Activated T-cell treated with anti-CD3 and anti-CD28 coated beads, Interleukin-2, amount 50 U/mL, for 72 hours (primary cell): ENCODE measurements around the gene CYP19A1. TPM values are rescaled to one million over a fixed set of nuclear protein-coding genes. Genes with fewer than 3 reads are reported as not detected.

Source experiments
- ATAC-seq, 2 donors: fragments of 150-1000 bp; cut with Tn5 transposase; replicated peaks in 1 of 2; 2 replicates each; pipeline ENCODE4 v1.10.0; 2021; ENCODE audit warnings: moderate library complexity in 2 of 2, mild to moderate bottlenecking in 1 of 2
- DNase-seq, 2 donors: peaks; one replicate each; pipeline ENCODE4 v3.0.0; 2021 to 2022; ENCODE audit warnings: mixed read lengths in 1 of 2
- H3K27ac Mint-ChIP-seq: one replicate; pipeline ENCODE4 v1.8.0; 2022; ENCODE audit warnings: mild to moderate bottlenecking, moderate library complexity, mixed read lengths
- H3K27me3 Mint-ChIP-seq: one replicate; pipeline ENCODE4 v1.8.0; 2022; ENCODE audit warnings: low read depth, mixed read lengths
- H3K36me3 Mint-ChIP-seq, 2 donors: one replicate each; pipeline ENCODE4 v1.8.0; 2022; ENCODE audit warnings: mixed read lengths in 2 of 2, mild to moderate bottlenecking in 1 of 2; ENCODE audit not compliant: insufficient read depth in 2 of 2
- H3K4me1 Mint-ChIP-seq: one replicate; pipeline ENCODE4 v1.8.0; 2022; ENCODE audit warnings: low read depth, mixed read lengths
- H3K4me3 Mint-ChIP-seq, 2 donors: one replicate each; pipeline ENCODE4 v1.8.0; 2022; ENCODE audit warnings: mild to moderate bottlenecking in 2 of 2, mixed read lengths in 2 of 2, moderate library complexity in 2 of 2
- H3K9me3 Mint-ChIP-seq, 2 donors: one replicate each; pipeline ENCODE4 v1.8.0; 2022; ENCODE audit warnings: mixed read lengths in 2 of 2
- total RNA-seq, 2 donors: library from RNA; stranded (reverse); gene quantifications; one replicate each; pipeline ENCODE4 v1.2.3, GENCODE V29; 2022

Gene CYP19A1
- total RNA-seq, 2 donors from 2014 or later = not detected

DNA sequence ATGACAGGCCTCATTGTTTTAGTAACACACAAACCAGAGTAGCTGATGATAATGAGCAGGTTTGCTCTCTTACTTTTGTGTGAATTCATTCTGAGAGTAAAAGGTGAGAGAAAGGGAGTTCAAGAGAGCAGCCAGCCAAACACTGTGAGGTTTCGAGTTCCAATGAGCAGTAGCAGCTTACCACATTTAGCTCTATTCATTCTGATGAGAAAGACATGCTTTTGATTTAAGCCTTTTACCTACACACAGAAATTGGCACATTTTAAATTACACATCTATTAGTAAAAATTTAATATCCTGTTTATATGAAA is 31.0 kb upstream of the CYP19A1 start:
- Mint-ChIP-seq H3K4me3 (no peak overlapping the region), H3K9me3 (no peaks in the 10 kb centered on the region), H3K4me1 (no peaks in the 10 kb centered on the region), H3K27ac (peak overlapping the region; percentile 38), H3K27me3 (peaks cover 11% of the 10 kb centered on the region), H3K36me3 (no peaks in the 10 kb centered on the region)
- DNase-seq (no peak), ATAC-seq (no peak)

GRCh38 chr15:51368751-51369450 is 30.5 kb upstream of the CYP19A1 start:
- H3K27me3 Mint-ChIP-seq = peaks cover 11% of the 10 kb centered on the region
- no peak for DNase-seq
- ATAC-seq = no peak

GRCh38 chr15:51368307-51368706 is 29.9 kb upstream of the CYP19A1 start:
- no peak overlapping the region for H3K4me3 Mint-ChIP-seq
- no peaks in the 10 kb centered on the region for H3K4me1 Mint-ChIP-seq
- no peaks in the 10 kb centered on the region for H3K36me3 Mint-ChIP-seq
- no peak for DNase-seq
- peaks cover 11% of the 10 kb centered on the region for H3K27me3 Mint-ChIP-seq
- H3K9me3 Mint-ChIP-seq = no peaks in the 10 kb centered on the region
- H3K27ac Mint-ChIP-seq = no peak overlapping the region
- ATAC-seq = no peak

More at GRCh38 chr15:51368751-51369450, 30.5 kb upstream of the CYP19A1 start:
- no peak overlapping the region for H3K4me3 Mint-ChIP-seq
- no peaks in the 10 kb centered on the region for H3K9me3 Mint-ChIP-seq
- peak overlapping the region; percentile 38 for H3K27ac Mint-ChIP-seq
- H3K36me3 Mint-ChIP-seq = no peaks in the 10 kb centered on the region
- no peaks in the 10 kb centered on the region for H3K4me1 Mint-ChIP-seq

DNA sequence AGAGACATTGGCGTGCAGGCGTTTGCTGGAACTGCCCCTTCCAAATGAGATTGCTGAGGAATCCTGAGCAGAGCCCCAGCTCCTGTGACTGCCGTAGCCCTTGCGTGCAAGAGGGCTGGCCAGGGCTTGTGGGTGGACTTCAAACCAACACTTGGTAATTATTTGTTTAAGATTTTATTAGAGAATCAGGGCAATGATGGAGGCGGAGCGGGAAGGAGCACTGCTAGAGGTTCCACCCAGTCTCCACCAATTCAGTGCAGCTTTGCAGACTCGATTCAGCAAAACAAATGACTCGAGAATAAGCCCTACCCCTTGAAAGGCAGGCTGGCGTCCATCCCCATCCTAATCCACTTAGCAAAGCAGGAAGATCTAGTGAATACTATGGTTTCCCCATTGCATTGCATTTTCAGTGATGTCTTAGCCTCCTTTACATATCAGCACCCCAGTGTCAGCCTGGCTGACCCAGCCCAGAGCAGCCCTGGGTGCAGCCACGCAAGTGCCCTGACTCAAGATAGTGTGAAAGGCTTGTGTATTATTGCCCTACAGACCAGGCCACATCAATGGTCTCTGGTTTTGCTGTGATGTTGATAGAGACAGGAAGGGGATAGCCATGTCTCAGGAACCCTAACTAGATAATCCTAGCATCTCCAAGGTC is 29.1 kb upstream of the CYP19A1 start:
- H3K27ac Mint-ChIP-seq = no peak overlapping the region
- peaks cover 11% of the 10 kb centered on the region for H3K27me3 Mint-ChIP-seq
- H3K9me3 Mint-ChIP-seq = no peaks in the 10 kb centered on the region
- DNase-seq = no peak
- no peaks in the 10 kb centered on the region for H3K4me1 Mint-ChIP-seq
- no peaks in the 10 kb centered on the region for H3K36me3 Mint-ChIP-seq
- ATAC-seq = no peak
- H3K4me3 Mint-ChIP-seq = no peak overlapping the region

- no peak for DNase-seq
- peaks cover 11% of the 10 kb centered on the region for H3K27me3 Mint-ChIP-seq
Measured at GRCh38 chr15:51366920-51367319, 28.5 kb upstream of the CYP19A1 start.

DNA sequence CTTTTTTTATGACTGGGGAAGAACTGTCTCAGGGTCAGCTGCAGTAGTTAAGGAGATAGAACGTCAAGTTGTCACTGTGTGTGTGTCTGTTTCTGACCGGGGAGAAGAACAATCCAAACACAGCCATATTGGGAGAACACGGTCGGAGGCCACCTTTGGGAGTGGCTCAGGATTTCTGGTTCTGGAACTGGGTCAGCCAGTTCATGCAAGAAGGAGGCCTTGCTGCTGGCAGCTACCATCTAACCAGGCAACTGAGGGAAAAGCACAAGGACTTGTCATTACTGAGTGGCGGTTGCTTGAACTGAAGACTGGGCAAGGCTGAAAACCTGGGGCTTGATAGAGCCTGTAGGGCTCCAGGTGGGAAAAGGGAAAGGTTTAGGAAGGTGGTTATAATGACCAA is 27.7 kb upstream of the CYP19A1 start:
- H3K27ac Mint-ChIP-seq = no peak overlapping the region
- no peaks in the 10 kb centered on the region for H3K4me1 Mint-ChIP-seq
- H3K4me3 Mint-ChIP-seq = no peak overlapping the region
- ATAC-seq (no peak), DNase-seq (no peak)
- no peaks in the 10 kb centered on the region for H3K9me3 Mint-ChIP-seq
- H3K36me3 Mint-ChIP-seq = no peaks in the 10 kb centered on the region
- H3K27me3 Mint-ChIP-seq = peaks cover 11% of the 10 kb centered on the region

More at GRCh38 chr15:51366920-51367319, 28.5 kb upstream of the CYP19A1 start:
- no peak overlapping the region for H3K4me3 Mint-ChIP-seq
- no peak overlapping the region for H3K27ac Mint-ChIP-seq
- no peaks in the 10 kb centered on the region for H3K4me1 Mint-ChIP-seq
- no peaks in the 10 kb centered on the region for H3K9me3 Mint-ChIP-seq
- ATAC-seq = no peak
- no peaks in the 10 kb centered on the region for H3K36me3 Mint-ChIP-seq

GRCh38 chr15:51365417-51365816 is 27.0 kb upstream of the CYP19A1 start:
- ATAC-seq = no peak
- Mint-ChIP-seq H3K9me3 (no peaks in the 10 kb centered on the region), H3K27me3 (peaks cover 11% of the 10 kb centered on the region), H3K36me3 (no peaks in the 10 kb centered on the region), H3K27ac (no peak overlapping the region), H3K4me3 (no peak overlapping the region), H3K4me1 (no peaks in the 10 kb centered on the region)
- no peak for DNase-seq

DNA sequence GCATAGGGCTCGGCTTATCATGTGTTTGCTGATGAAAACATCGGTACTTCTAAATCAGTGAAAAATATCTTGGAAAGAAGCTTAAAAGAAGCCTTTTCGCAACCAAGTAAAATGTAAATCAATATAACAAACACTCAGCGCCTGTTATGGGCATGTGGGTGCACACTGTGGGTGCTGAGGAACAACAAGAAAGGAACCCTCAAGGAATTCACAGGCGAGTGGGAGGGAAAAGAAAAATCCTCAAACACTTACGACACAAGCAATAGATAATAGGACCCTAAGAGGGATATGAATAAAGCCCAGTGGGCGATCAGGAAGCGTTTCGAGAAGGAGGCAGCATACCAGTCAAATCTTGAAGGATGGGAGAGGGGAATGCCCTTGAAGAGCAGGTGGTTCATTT is 25.0 kb upstream of the CYP19A1 start:
- Mint-ChIP-seq H3K36me3 (no peaks in the 10 kb centered on the region), H3K27me3 (peaks cover 11% of the 10 kb centered on the region), H3K9me3 (no peaks in the 10 kb centered on the region), H3K27ac (no peak overlapping the region), H3K4me1 (no peaks in the 10 kb centered on the region), H3K4me3 (no peak overlapping the region)
- DNase-seq = no peak
- ATAC-seq = no peak

DNA sequence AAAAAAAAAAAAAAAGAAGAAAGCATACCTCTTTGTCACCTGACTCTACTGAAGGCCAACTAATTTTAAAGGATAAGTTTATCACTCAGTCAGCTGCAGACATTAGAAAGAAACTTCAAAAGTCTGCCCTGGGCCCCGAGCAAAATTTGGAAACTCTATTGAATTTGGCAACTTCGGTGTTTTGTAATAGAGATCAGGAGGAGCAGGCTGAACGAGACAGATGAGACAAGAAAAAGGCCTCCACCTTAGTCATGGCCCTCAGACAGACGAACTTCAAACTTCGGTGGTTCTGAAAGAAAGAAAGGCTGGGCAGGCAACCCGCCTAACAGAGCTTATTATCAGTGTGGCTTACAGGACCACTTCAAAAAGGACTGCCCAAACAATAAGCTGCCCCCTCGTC is 21.6 kb upstream of the CYP19A1 start:
- H3K27ac Mint-ChIP-seq = no peak overlapping the region
- ATAC-seq (no peak), DNase-seq (no peak)
- no peaks in the 10 kb centered on the region for H3K27me3 Mint-ChIP-seq
- H3K4me3 Mint-ChIP-seq = no peak overlapping the region
- H3K36me3 Mint-ChIP-seq = no peaks in the 10 kb centered on the region
- H3K9me3 Mint-ChIP-seq = no peaks in the 10 kb centered on the region
- no peaks in the 10 kb centered on the region for H3K4me1 Mint-ChIP-seq

DNA sequence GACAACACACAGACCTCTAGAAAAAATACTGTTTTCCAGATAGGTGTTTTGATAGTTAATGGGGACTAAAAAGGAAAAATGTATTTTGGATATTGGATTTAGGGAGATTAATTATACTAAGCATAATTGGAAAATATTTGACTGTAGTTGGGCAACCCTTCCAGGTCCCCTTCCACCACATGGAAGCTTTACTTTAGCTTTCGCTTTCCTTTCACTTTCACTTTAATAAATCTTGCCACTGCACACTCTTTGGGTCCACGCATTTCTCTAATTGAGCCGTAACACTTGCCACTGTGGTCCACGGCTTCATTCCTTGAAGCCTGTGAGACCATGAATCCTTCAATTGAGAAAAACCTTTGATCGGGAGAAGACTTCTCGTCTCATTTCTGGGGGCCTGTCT is 18.6 kb upstream of the CYP19A1 start:
- Mint-ChIP-seq H3K4me3 (no peak overlapping the region), H3K36me3 (no peaks in the 10 kb centered on the region), H3K9me3 (no peaks in the 10 kb centered on the region), H3K27ac (no peak overlapping the region), H3K4me1 (no peaks in the 10 kb centered on the region), H3K27me3 (peaks cover 20% of the 10 kb centered on the region)
- ATAC-seq (no peak), DNase-seq (no peak)

GRCh38 chr15:51356147-51356546 is 17.8 kb upstream of the CYP19A1 start:
- no peak for ATAC-seq

GRCh38 chr15:51355096-51355495 is 16.7 kb upstream of the CYP19A1 start:
- DNase-seq (no peak), ATAC-seq (no peak)
- Mint-ChIP-seq H3K27ac (no peak overlapping the region), H3K4me1 (no peaks in the 10 kb centered on the region), H3K4me3 (no peak overlapping the region), H3K27me3 (peaks cover 35% of the 10 kb centered on the region), H3K36me3 (no peaks in the 10 kb centered on the region), H3K9me3 (no peaks in the 10 kb centered on the region)

More at GRCh38 chr15:51356147-51356546, 17.8 kb upstream of the CYP19A1 start:
- Mint-ChIP-seq H3K4me1 (no peaks in the 10 kb centered on the region), H3K4me3 (no peak overlapping the region), H3K9me3 (no peaks in the 10 kb centered on the region), H3K27me3 (peaks cover 27% of the 10 kb centered on the region), H3K36me3 (no peaks in the 10 kb centered on the region), H3K27ac (no peak overlapping the region)
- no peak for DNase-seq

DNA sequence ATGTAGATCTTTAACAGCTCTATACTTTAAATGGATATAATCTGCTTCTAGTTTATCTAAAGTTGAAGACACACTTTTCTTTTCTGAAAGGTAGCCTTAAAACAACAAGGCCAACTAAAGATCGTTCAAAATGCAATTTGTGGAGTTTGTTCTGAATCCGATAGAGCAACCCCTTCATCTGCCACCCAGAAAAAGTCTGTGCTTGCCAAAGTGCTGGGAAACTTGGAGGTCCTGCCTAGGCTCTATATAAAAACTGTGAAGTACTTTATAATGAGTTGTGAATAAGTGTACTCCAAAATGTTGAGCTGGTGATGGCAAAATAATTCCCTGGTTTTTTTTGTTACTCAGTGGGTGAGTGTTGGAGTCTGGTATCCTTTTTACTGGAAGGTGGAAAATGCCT is 15.6 kb upstream of the CYP19A1 start:
- H3K27me3 Mint-ChIP-seq = peaks cover 35% of the 10 kb centered on the region
- DNase-seq (no peak), ATAC-seq (no peak)
- no peaks in the 10 kb centered on the region for H3K36me3 Mint-ChIP-seq
- H3K4me1 Mint-ChIP-seq = no peaks in the 10 kb centered on the region
- no peak overlapping the region for H3K4me3 Mint-ChIP-seq
- no peaks in the 10 kb centered on the region for H3K9me3 Mint-ChIP-seq
- no peak overlapping the region for H3K27ac Mint-ChIP-seq

- Mint-ChIP-seq H3K27ac (no peak overlapping the region), H3K4me3 (no peak overlapping the region), H3K27me3 (peaks cover 35% of the 10 kb centered on the region), H3K9me3 (no peaks in the 10 kb centered on the region), H3K36me3 (no peaks in the 10 kb centered on the region), H3K4me1 (no peaks in the 10 kb centered on the region)
- DNase-seq (no peak), ATAC-seq (no peak)
Measured at GRCh38 chr15:51350723-51351122, 12.3 kb upstream of the CYP19A1 start.
